HepG2 (cell line): ENCODE measurements around the gene DNASE2B. TPM values are rescaled to one million over a fixed set of nuclear protein-coding genes. Genes with fewer than 3 reads are reported as not detected.

Experiments
- ATAC-seq: fragments of 200-7000 bp; cut with Tn5 transposase; 3 replicates; pipeline ENCODE4 v1.9.1; 2020; ENCODE audit warnings: mild to moderate bottlenecking, moderate library complexity
- BruUV-seq: library from RNA; stranded (reverse); fragments of 400-500 nt; replicated peaks from 2 replicates; lab custom pipeline; 2021; lab: Mats Ljungman, UMichigan
- CTCF ChIA-PET: fragments of 300-600 bp; formaldehyde crosslinking; extraction: SDS; loops from one replicate; lab custom pipeline; 2021; ENCODE audit warnings: low total read pairs, inconsistent platforms, low intra/inter-chr PET ratio; lab: Yijun Ruan, JAX
- POLR2A ChIA-PET: fragments of 350-600 bp; sonication (Branson Sonifier 250); formaldehyde crosslinking; loops from one replicate; lab custom pipeline; 2020; ENCODE audit warnings: antibody characterized with exemption, inconsistent platforms; lab: Yijun Ruan, JAX
- DNase-seq: peaks from one replicate; pipeline ENCODE4 v3.0.0-alpha.2; 2015; ENCODE audit warnings: low spot score
- FAIRE-seq: peaks from 3 replicates; lab custom pipeline; 2011; peaks lifted over from hg19 to GRCh38; lab: Jason Lieb, UNC
- H2AFZ ChIP-seq: one replicate; pipeline ENCODE4 v1.6.1; 2011; ENCODE audit warnings: low read length, inconsistent platforms
- H3K27ac ChIP-seq: fragments of 300-600 bp; 3 replicates; pipeline ENCODE4 v1.8.0; 2011; ENCODE audit warnings: mixed run types, mild to moderate bottlenecking, mixed read lengths, low read length, inconsistent platforms; ENCODE audit not compliant: insufficient read depth; ENCODE audit errors: extremely low read length
- H3K27me3 ChIP-seq, 2 experiments: fragments of 200-600 bp in 1 of 2; 2 replicates in 1 of 2; 3 replicates in 1 of 2; pipeline versions ENCODE4 v1.6.0 to v1.8.0; 2011; ENCODE audit warnings: low read length in 2 of 2, mild to moderate bottlenecking in 2 of 2, moderate library complexity in 2 of 2, inconsistent platforms in 1 of 2; ENCODE audit not compliant: insufficient read depth in 2 of 2, control insufficient read depth in 1 of 2
- H3K36me3 ChIP-seq, 2 experiments: fragments of 200-600 bp in 1 of 2; replicated peaks in 1 of 2; 2 replicates in 1 of 2; 3 replicates in 1 of 2; pipeline versions ENCODE4 v1.5.1 to v1.8.0; 2011; ENCODE audit warnings: low read length in 2 of 2, inconsistent platforms in 1 of 2; ENCODE audit not compliant: insufficient read depth in 2 of 2, control insufficient read depth in 1 of 2
- H3K4me1 ChIP-seq: 2 replicates; pipeline ENCODE4 v1.5.1; 2012; ENCODE audit warnings: low read length, inconsistent platforms; ENCODE audit not compliant: insufficient read depth
- H3K4me2 ChIP-seq: 2 replicates; pipeline ENCODE4 v1.6.0; 2011; ENCODE audit warnings: low read depth, low read length, inconsistent platforms
- H3K4me3 ChIP-seq, 3 experiments: fragments of 200-600 bp in 1 of 3; sonication (generic), shearing (Covaris generic) in 1 of 3; replicated peaks in 1 of 3; 2 replicates each; pipeline ENCODE4 v1.5.1; 2011 to 2016; ENCODE audit warnings: low read length in 3 of 3, inconsistent platforms in 2 of 3, low read depth in 2 of 3, mild to moderate bottlenecking in 2 of 3, control low read depth in 1 of 3, mixed read lengths in 1 of 3; ENCODE audit not compliant: insufficient read depth in 1 of 3
- H3K79me2 ChIP-seq: one replicate; pipeline ENCODE4 v1.6.1; 2011; ENCODE audit warnings: low read length, inconsistent platforms; ENCODE audit not compliant: insufficient read depth
- H3K9ac ChIP-seq: 2 replicates; pipeline ENCODE4 v1.6.0; 2011; ENCODE audit warnings: mild to moderate bottlenecking, low read depth, low read length, inconsistent platforms; ENCODE audit not compliant: insufficient read depth
- H3K9me3 ChIP-seq: 2 replicates; pipeline ENCODE4 v1.5.1; 2012; ENCODE audit warnings: mild to moderate bottlenecking, low read length
- H4K20me1 ChIP-seq: 2 replicates; pipeline ENCODE4 v1.6.0; 2011; ENCODE audit warnings: inconsistent platforms, mild to moderate bottlenecking, low read length, moderate library complexity; ENCODE audit not compliant: insufficient read depth
- E2F5 ChIP-seq: sonication (generic); formaldehyde crosslinking; conservative IDR thresholded peaks from 2 replicates; pipeline ENCODE4 v1.4.0; 2020; ENCODE audit warnings: missing genetic modification reagents
- EHMT2 ChIP-seq: fragments of 200-600 bp; sonication (generic); IDR thresholded peaks from 2 replicates; pipeline ENCODE4 v1.7.0; 2017; ENCODE audit warnings: antibody characterized with exemption, low read depth, low read length, borderline replicate concordance
- FOXO4 ChIP-seq: sonication (generic); formaldehyde crosslinking; conservative IDR thresholded peaks from 2 replicates; pipeline ENCODE4 v1.8.1; 2023; ENCODE audit warnings: missing genetic modification reagents
- HOXA7 ChIP-seq: sonication (generic); formaldehyde crosslinking; IDR thresholded peaks from 2 replicates; pipeline ENCODE4 v1.8.1; 2022; ENCODE audit warnings: mild to moderate bottlenecking, missing genetic modification reagents, moderate library complexity
- LBX2 ChIP-seq: sonication (generic); formaldehyde crosslinking; IDR thresholded peaks from 2 replicates; pipeline ENCODE4 v1.5.0; 2020; ENCODE audit warnings: missing genetic modification reagents, mild to moderate bottlenecking, borderline replicate concordance
- PRDM15 ChIP-seq: sonication (generic); formaldehyde crosslinking; IDR thresholded peaks from 2 replicates; pipeline ENCODE4 v1.4.0; 2020; ENCODE audit warnings: missing genetic modification reagents
- SETDB1 ChIP-seq: sonication (generic); formaldehyde crosslinking; IDR thresholded peaks from 2 replicates; pipeline ENCODE4 v1.5.1; 2020; ENCODE audit warnings: missing genetic modification reagents, mild to moderate bottlenecking, borderline replicate concordance
- SNAPC2 ChIP-seq: sonication (generic); formaldehyde crosslinking; IDR thresholded peaks from 2 replicates; pipeline ENCODE4 v1.8.1; 2022; ENCODE audit warnings: mild to moderate bottlenecking, missing genetic modification reagents
- TRAFD1 ChIP-seq: sonication (generic); formaldehyde crosslinking; IDR thresholded peaks from 2 replicates; pipeline ENCODE4 v1.5.1; 2020; ENCODE audit warnings: missing genetic modification reagents, mild to moderate bottlenecking, borderline replicate concordance
- XBP1 ChIP-seq: sonication (generic); formaldehyde crosslinking; IDR thresholded peaks from 2 replicates; pipeline ENCODE4 v1.5.0; 2020; ENCODE audit warnings: missing genetic modification reagents
- ZBTB39 ChIP-seq: sonication (generic); formaldehyde crosslinking; IDR thresholded peaks from 2 replicates; pipeline ENCODE4 v1.5.0; 2020; ENCODE audit warnings: missing genetic modification reagents
- WGBS: methylation state at CpG from one replicate; pipeline ENCODE4 v1.1.6; 2017; ENCODE audit warnings: low lambda C conversion rate; 5-methylcytosine and 5-hydroxymethylcytosine counted together
- in situ Hi-C: cut with HindIII; loops from 2 replicates; pipeline ENCODE4 v1.10.0; 2017; ENCODE audit warnings: low pct_unique_long_range_greater_than_20kb; ENCODE audit not compliant: extremely low pct_ligation_motif_present
- intact Hi-C: fragments of 100-400 bp; cut with micrococcal nuclease; formaldehyde crosslinking; loops from one replicate; pipeline ENCODE4 v1.10.0; 2022; ENCODE audit not compliant: unreplicated experiment
- polyA plus RNA-seq, 8 experiments: library from polyadenylated mRNA; depleted of rRNA in 3 of 8; stranded (reverse) in 7 of 8; unstranded in 1 of 8; fragments of >200 nt; fragmentation: Illumina TruSeq in 4 of 8; extraction: Trizol in 4 of 8; gene quantifications; 2 replicates each; pipeline versions ENCODE4 v1.2.1 to v1.2.3, GENCODE V29; 2011 to 2016; ENCODE audit warnings: low read depth in 4 of 8, missing spikeins in 1 of 8, mixed read lengths in 1 of 8; ENCODE audit not compliant: insufficient read depth in 1 of 8
- total RNA-seq, 5 experiments: library from RNA; depleted of rRNA; stranded (reverse); fragments of >200 nt; fragmentation: Illumina TruSeq; extraction: Trizol; gene quantifications; 2 replicates each; pipeline ENCODE4 v1.2.3, GENCODE V29; 2016; ENCODE audit warnings: low read depth in 1 of 5

The DNASE2B gene
- total and polyA plus RNA-seq, 2 of the 13 experiments (the other 11 are each of a cell fraction or from before 2014, with no cell fraction given), result not detected

- TF ChIP-seq XBP1 (CRISPR knock-in tag), result no peak
- no peak for TF ChIP-seq E2F5 (CRISPR knock-in tag)
- no peak for TF ChIP-seq LBX2 (CRISPR knock-in tag)
- TF ChIP-seq HOXA7, result no peak
- TF ChIP-seq ZBTB39 (CRISPR knock-in tag), result no peak
- no peak for TF ChIP-seq EHMT2
Observed at GRCh38 chr1:84407524-84407923, 9.2 kb downstream of the DNASE2B start (continued).

- Histone ChIP-seq H3K27ac (no peak overlapping the region), H4K20me1 (no peaks in the 10 kb centered on the region), H3K27me3 (no peaks in the 10 kb centered on the region), H3K79me2 (no peaks in the 10 kb centered on the region), H2AFZ (no peak overlapping the region), H3K4me3 (no peak overlapping the region), H3K4me1 (no peaks in the 10 kb centered on the region), H3K9ac (no peak overlapping the region), H3K36me3 (no peaks in the 10 kb centered on the region), H3K4me2 (no peak overlapping the region), H3K9me3 (no peaks in the 10 kb centered on the region)
- no peak for ATAC-seq
- no TSS peak for BruUV-seq
- WGBS, result 0% methylated on average over 2 of the region's 2 CpGs
- CTCF ChIA-PET, result no interaction called here
- POLR2A ChIA-PET, result no interaction called here
- in situ Hi-C loops, result no loop called here
- no peak for DNase-seq
- FAIRE-seq, result no peak
- intact Hi-C loops, result no loop called here
- TF ChIP-seq SETDB1 (CRISPR knock-in tag) (no peak), PRDM15 (CRISPR knock-in tag) (no peak), SNAPC2 (CRISPR knock-in tag) (no peak), FOXO4 (CRISPR knock-in tag) (no peak), TRAFD1 (no peak)
Observed at GRCh38 chr1:84407958-84408422, 9.7 kb downstream of the DNASE2B start.
